Esophagus muscularis mucosa (tissue), 3 donors: Measurements from ENCODE around the gene TRIM2.

ENCODE experiments used
- CTCF ChIP-seq, 3 experiments: fragments of 200-600 bp in 2 of 3; fragments of 450-650 bp in 1 of 3; sonication (generic) in 2 of 3; IDR thresholded peaks; one replicate each; pipeline ENCODE4 v1.5.1; 2017 to 2019; ENCODE audit warnings: antibody characterized with exemption in 3 of 3, mild to moderate bottlenecking in 2 of 3, moderate library complexity in 1 of 3
- POLR2AphosphoS5 ChIP-seq, 2 donors: sonication (generic); formaldehyde crosslinking; IDR thresholded peaks; one replicate each; pipeline ENCODE4 v1.6.1; 2017; ENCODE audit warnings: antibody characterized with exemption in 2 of 2

GRCh38 chr4:153362184-153362583, 157.9 kb downstream of the TRIM2 start:
- no peak for TF ChIP-seq CTCF (IDR thresholded peaks at IDR 0.05)
- TF ChIP-seq POLR2AphosphoS5 (IDR thresholded peaks at IDR 0.05), result no peak
